SKM-1 treated with dmso at 0.1 percent for 144 hours (cell line): ENCODE data around the gene PDZD7.

Experiments used
- DNase-seq: peaks from one replicate; lab custom pipeline; 2025; ENCODE audit not compliant: unreplicated experiment; lab: John Stamatoyannopoulos, UW

The PDZD7 gene

DNA sequence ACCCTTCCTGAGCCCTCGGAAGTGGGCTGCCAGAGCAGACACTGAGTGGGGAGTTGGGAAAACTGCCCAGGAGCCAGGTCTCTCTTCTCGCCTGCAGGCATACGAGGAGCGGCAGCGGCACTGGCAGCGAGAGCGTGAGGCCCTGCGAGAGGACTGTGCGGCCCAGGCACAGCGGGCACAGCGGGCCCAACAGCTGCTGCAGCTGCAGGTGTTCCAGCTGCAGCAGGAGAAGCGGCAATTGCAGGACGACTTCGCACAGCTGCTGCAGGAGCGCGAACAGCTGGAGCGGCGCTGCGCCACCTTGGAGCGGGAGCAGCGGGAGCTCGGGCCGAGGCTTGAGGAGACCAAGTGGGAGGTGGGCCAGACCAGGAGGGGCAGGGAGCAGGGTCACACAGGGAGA, 25.6 kb downstream of the PDZD7 start:
- no peak for DNase-seq

DNA sequence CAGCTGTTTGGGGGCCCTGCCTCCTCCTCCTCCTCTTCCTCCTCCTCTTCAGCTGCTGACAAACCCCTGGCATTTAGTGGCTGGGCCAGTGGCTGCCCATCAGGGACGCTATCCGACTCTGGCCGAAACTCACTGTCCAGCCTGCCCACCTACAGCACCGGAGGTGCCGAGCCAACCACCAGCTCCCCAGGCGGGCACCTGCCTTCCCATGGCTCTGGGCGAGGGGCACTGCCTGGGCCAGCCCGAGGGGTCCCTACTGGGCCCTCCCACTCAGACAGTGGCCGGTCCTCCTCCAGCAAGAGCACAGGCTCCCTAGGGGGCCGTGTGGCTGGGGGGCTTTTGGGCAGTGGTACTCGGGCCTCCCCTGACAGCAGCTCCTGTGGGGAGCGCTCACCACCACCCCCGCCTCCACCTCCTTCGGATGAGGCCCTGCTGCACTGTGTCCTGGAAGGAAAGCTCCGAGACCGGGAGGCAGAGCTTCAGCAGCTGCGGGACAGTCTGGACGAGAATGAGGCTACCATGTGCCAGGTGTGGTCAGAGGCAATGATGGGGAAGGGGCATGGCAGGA, 27.2 kb downstream of the PDZD7 start:
- DNase-seq = no peak

GRCh38 chr10:101002456-101002855, 28.5 kb downstream of the PDZD7 start:
- no peak for DNase-seq

DNA sequence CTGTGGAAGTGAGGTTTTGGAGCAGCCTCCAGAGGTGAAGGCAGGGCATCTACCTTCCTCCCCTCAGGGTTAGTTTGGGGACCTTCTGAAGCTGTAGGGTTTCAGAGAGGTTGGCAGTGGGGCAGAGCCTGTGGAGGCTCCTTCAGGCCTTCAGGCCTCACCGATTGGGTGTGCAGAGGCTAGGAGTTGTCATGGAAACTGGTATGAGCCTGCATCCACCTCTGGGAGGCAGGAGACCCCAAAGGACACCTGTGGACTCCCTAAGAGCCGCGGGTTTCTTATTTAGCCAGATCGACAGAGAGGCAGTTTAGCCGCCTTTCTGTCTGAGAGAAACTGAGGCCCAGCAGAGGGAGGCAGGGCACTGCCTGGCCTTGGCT, 29.3 kb downstream of the PDZD7 start:
- DNase-seq = no peak

- no peak for DNase-seq
These were observed 29.8 kb downstream of the PDZD7 start for GRCh38 chr10:101000915-101001658.

DNA sequence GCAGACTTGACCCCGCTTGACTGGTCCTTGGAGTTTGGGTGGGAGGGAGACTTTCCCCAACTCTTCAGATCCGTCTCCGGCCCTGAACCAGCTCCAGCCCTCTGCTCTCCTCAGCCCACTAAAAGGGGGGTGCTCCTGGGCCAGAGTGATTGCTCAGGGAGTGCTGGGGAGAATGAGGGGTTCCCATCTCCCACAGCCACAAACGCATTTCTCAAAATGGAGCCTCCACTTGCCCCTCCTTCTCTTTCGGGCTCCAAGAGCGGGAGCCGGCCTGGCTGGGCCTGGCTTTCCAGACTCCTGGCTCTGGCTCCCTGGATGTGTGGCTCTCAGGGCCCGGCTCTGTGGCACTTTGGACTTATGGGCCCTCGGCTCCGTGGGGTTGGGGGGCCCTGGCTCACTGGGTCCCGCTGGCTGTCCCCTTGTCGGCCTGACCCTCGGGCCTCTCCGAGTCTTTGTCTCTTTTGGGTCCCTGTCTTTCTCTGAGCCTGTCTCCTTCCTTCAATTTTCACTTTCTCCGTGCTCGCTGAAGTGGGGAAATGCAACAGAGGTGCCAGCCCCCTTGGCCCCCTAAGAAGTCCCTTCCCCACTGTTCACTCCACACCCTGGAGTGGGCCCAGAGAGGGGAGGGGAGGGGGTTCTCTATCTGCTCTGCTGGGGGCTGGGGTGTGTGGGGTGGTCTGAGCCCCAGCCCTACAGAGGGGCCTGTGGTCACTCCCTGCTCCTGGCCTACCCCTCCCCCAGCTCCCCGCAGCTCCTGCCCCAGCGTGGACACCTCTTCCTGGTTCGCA, 30.6 kb downstream of the PDZD7 start:
- no peak for DNase-seq

GRCh38 chr10:100999742-101000126, 31.2 kb downstream of the PDZD7 start, which contains the start of gene LZTS2:
TSS of gene LZTS2 (plus strand) at chr10:100999808. CDS start at chr10:101002539, 2,731 bp downstream.
- no peak for DNase-seq

- peak; percentile 45 for DNase-seq
These were observed 31.8 kb downstream of the PDZD7 start for GRCh38 chr10:100998991-100999741.

GRCh38 chr10:100998183-100998990, 32.5 kb downstream of the PDZD7 start:
- peak; percentile 39 for DNase-seq

DNA sequence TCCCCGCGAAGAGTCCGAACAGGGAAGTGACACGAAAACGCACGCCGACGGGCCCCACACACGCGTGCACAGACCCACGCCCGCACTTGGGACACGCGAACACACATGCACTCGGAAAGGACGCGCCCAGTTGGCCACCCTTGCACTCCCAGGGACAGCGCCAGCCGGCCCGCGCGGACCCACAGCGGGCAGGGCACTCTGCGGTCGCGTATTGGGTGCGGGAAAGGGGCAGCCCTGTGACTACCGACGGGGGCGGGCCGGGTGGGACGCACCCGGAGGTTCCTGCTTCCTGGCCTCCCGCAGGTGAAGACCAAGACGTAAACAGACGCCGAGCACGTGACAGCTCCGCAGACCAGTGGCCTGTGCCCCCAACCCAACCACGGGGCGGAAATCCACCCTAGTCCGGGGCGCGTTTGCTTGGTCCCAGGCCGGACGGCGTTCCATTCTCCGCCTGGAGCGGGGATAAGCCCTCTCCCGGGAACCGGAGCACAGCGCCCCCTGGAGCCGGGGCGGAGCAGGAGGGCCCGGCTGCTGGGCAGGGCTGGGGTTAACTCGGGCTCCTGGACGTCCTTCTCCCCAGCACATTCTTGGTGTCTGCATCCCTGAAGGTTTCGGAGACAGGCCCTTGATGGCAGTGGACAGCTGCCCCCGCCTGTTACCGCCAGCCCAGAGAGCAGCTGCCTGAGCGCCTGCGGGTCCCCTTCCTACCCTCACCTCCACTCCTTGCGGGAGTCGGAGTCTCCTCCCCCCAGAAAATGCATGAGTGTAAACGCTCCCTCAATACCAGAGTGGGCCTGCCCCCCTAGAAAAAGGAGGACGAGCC, 33.4 kb downstream of the PDZD7 start:
- DNase-seq = peak; percentile 49

- DNase-seq = no peak
These were observed 34.1 kb downstream of the PDZD7 start for GRCh38 chr10:100996678-100997359.

GRCh38 chr10:100995181-100995580, 35.7 kb downstream of the PDZD7 start:
- no peak for DNase-seq

GRCh38 chr10:100993986-100994708, 36.8 kb downstream of the PDZD7 start:
- DNase-seq = no peak

DNA sequence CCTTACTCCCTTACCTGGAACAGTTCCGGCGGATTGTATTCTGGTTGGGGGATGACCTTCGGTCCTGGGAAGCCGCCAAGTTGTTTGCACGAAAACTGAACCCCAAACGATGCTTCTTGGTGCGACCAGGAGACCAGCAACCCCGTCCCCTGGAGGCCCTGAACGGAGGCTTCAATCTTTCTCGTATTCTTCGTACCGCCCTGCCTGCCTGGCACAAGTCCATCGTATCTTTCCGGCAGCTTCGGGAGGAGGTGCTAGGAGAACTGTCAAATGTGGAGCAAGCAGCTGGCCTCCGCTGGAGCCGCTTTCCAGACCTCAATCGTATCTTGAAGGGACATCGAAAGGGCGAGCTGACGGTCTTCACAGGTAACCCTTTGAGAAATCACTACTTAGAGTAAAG, 41.8 kb downstream of the PDZD7 start:
- no peak for DNase-seq

DNA sequence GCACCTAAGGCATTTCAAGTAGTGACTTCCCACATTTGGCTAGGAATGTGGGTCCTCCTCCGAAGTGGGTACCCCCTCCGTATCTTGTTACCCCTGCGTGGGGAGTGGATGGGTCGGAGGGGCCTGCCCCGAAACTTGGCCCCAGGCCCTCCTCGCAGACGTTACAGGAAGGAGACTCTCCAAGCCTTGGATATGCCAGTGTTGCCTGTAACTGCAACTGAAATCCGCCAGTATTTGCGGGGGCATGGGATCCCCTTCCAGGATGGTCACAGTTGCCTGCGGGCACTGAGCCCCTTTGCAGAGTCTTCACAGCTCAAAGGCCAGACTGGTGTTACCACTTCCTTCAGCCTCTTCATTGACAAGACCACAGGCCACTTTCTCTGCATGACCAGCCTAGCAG, 42.8 kb downstream of the PDZD7 start:
- no peak for DNase-seq

DNA sequence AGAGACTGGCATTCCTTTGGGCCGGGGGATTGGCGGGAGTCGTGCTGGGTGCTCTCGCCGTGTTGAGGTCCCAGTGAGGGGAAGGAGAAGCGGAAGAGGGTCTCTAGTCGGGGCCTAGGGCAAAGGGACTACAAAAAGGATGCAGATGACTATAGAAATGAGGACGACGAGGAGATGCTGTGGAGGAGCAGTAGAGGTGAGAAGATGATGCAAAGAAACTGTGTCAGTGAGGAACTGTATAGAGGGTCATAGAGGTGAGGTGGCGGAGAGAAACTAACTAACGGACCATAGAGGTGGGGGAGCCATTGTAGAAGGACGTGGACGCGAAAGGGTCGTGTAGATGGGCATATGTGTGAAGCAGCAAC, 43.3 kb downstream of the PDZD7 start:
- no peak for DNase-seq

GRCh38 chr10:100986952-100987684, 43.8 kb downstream of the PDZD7 start, which contains the start of the genes MRPL43 and TWNK:
TSS of gene MRPL43 (minus strand) at chr10:100987497. CDS start at chr10:100987443, 54 bp downstream.
TSS of gene TWNK (plus strand) at chr10:100987543. CDS start at chr10:100988211, 668 bp downstream.
- DNase-seq = peak; percentile 55

DNA sequence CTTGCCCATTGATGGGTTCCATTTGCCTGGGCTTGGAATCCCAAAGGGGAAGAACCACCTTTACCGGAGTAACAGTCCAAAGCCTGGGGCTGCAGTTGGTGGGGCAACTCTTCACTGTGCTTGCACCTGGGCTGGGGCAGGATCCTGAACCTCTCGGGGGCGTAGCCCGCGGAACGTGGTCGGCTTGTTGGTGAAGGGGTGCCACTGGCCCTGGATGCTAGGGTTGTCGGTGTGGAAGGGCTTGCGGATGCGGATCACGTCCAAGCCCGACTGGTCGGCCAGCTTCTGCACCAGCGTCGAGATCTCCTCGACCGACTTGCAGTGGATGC, 44.3 kb downstream of the PDZD7 start:
- no peak for DNase-seq
